Epithelial cell of umbilical artery (primary cell): ENCODE data around the gene SLC49A3. TPM values are rescaled to one million over a fixed set of nuclear protein-coding genes. Genes with fewer than 3 reads are reported as not detected.

Experiments
- total RNA-seq: library from RNA; depleted of rRNA; stranded (reverse); fragments of >200 nt; gene quantifications from 2 replicates; pipeline ENCODE4 v1.2.3, GENCODE V29; 2014

SLC49A3 gene
- total RNA-seq = 1.9 and 5.2 TPM in 2 replicates

GRCh38 chr4:688854-689681 is at the start of gene SLC49A3:
Gene SLC49A3, minus strand, starts transcription at chr4:689151. Its CDS starts 24 bp downstream, at chr4:689127.

GRCh38 chr4:705278-706082 is 16.5 kb upstream of the SLC49A3 start, which contains the start of gene PCGF3:
Gene PCGF3, plus strand, starts transcription at chr4:705832. Its CDS starts 27,849 bp downstream, at chr4:733681.

GRCh38 chr4:674172-675035 is 14.5 kb downstream of the SLC49A3 start, which contains the start of the genes ATP5ME and MYL5:
Gene ATP5ME, minus strand, starts transcription at chr4:674276. Its CDS starts 29 bp downstream, at chr4:674247.
Gene MYL5, plus strand, starts transcription at chr4:674542. Its CDS starts 3,485 bp downstream, at chr4:678027.

Other genes with a start within 250 kb of the SLC49A3 start
- 10.5 and 19.5 TPM in 2 replicates for gene ZNF721, start 190.0 kb downstream of the SLC49A3 start, total RNA-seq
- 30.2 and 37.4 TPM in 2 replicates for gene PIGG, start 189.9 kb downstream of the SLC49A3 start, total RNA-seq
- not detected in 2 replicates for gene TMEM271, start 112.9 kb downstream of the SLC49A3 start, total RNA-seq
- 7.5 and 10.2 TPM in 2 replicates for gene PDE6B, start 63.6 kb downstream of the SLC49A3 start, total RNA-seq
- gene ATP5ME, start 14.9 kb downstream of the SLC49A3 start, total RNA-seq = 78.0 and 168 TPM in 2 replicates
- 5.0 and 10.1 TPM in 2 replicates for gene MYL5, start 14.6 kb downstream of the SLC49A3 start, total RNA-seq
- gene PCGF3, start 16.7 kb upstream of the SLC49A3 start, total RNA-seq = 46.4 and 62.9 TPM in 2 replicates
- gene CPLX1, start 137.0 kb upstream of the SLC49A3 start, total RNA-seq = not detected in 2 replicates
- 45.4 and 46.4 TPM in 2 replicates for gene GAK, start 243.2 kb upstream of the SLC49A3 start, total RNA-seq
- 4.5 and 4.7 TPM in 2 replicates for gene TMEM175, start 243.3 kb upstream of the SLC49A3 start, total RNA-seq